ENCODE data around the gene WNT3A.
"Not testable (repeated sequence)": the region's sequence is repeated elsewhere in the genome, so short reads cannot be mapped to it uniquely, and the experiment has no call there.

DNA sequence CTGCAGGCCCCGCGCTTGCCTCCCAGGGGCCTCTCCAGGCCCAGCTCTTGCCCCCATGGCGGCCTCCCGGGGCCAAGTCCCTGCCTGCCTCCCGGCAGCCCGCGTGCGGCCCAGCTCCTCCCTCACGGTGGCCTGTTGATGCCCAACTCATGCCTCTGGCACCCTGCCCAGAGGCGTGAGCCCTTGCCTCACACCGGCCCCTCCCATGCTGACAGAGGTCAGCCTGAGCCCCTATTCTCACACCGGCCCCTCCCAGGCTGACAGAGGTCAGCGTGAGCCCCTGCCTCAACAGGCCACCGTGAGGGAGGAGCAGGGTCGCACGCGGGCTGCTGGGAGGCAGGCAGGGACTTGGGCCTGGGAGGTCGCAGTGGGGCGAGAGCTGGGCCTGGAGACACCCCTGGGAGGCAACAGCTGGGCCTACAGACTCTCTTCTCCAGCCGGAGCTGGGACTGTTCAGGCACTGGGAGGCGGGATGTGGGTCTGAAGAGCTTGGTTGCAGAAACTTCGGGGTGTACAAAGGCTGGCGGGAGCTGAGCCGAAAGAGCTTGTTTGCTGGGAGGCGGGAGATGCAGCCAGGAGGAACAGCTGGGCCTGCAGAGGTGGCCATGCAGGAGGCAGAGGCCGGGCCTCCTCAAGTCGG, 35.0 kb upstream of the WNT3A start:
- not testable (repeated sequence) for TF ChIP-seq EZH2phosphoT487 (IDR thresholded peaks at IDR 0.05; ENCODE audit: low read length); EZH2 (optimal IDR thresholded peaks at IDR 0.05; ENCODE audit: low read depth, low read length)
- TF ChIP-seq, protein P1, sequence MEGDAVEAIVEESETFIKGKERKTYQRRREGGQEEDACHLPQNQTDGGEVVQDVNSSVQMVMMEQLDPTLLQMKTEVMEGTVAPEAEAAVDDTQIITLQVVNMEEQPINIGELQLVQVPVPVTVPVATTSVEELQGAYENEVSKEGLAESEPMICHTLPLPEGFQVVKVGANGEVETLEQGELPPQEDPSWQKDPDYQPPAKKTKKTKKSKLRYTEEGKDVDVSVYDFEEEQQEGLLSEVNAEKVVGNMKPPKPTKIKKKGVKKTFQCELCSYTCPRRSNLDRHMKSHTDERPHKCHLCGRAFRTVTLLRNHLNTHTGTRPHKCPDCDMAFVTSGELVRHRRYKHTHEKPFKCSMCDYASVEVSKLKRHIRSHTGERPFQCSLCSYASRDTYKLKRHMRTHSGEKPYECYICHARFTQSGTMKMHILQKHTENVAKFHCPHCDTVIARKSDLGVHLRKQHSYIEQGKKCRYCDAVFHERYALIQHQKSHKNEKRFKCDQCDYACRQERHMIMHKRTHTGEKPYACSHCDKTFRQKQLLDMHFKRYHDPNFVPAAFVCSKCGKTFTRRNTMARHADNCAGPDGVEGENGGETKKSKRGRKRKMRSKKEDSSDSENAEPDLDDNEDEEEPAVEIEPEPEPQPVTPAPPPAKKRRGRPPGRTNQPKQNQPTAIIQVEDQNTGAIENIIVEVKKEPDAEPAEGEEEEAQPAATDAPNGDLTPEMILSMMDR (IDR thresholded peaks at IDR 0.05; ENCODE audit: low read length) = not testable (repeated sequence)

Data from MM.1S (cell line).